GM10266 (cell line): ENCODE measurements around the gene MYO1D.

ENCODE experiments used
- DNase-seq: peaks from one replicate; pipeline ENCODE4 v3.0.0; 2012; ENCODE audit errors: extremely low spot score
- CTCF ChIP-seq: IDR thresholded peaks from 2 replicates; pipeline ENCODE4 v1.5.1; 2012; ENCODE audit warnings: mild to moderate bottlenecking, low read depth; ENCODE audit not compliant: control insufficient read depth, insufficient read depth; ENCODE audit errors: missing control alignments

The MYO1D gene

GRCh38 chr17:32854832-32855389 is 22.0 kb downstream of the MYO1D start:
- DNase-seq: no peak
- no peak for TF ChIP-seq CTCF

- TF ChIP-seq CTCF: no peak
- no peak for DNase-seq
Measured at GRCh38 chr17:32854207-32854606, 22.7 kb downstream of the MYO1D start.

- TF ChIP-seq CTCF: no peak
- no peak for DNase-seq
Measured at GRCh38 chr17:32852811-32853210, 24.1 kb downstream of the MYO1D start.

GRCh38 chr17:32849879-32850278 is 27.0 kb downstream of the MYO1D start:
- no peak for DNase-seq
- TF ChIP-seq CTCF: no peak

GRCh38 chr17:32847977-32848376 is 28.9 kb downstream of the MYO1D start:
- DNase-seq: no peak
- TF ChIP-seq CTCF: no peak

- DNase-seq: no peak
- TF ChIP-seq CTCF: no peak
Measured at GRCh38 chr17:32846143-32846542, 30.8 kb downstream of the MYO1D start.

- no peak for DNase-seq
- TF ChIP-seq CTCF: no peak
Measured at GRCh38 chr17:32840241-32840640, 36.7 kb downstream of the MYO1D start.

GRCh38 chr17:32836527-32836926 is 40.4 kb downstream of the MYO1D start:
- no peak for TF ChIP-seq CTCF
- no peak for DNase-seq
